Measurements from ENCODE around the gene CYP3A4. TPM values are rescaled to one million over a fixed set of nuclear protein-coding genes. Genes with fewer than 3 reads are reported as not detected.
"Not testable (repeated sequence)": the region's sequence is repeated elsewhere in the genome, so short reads cannot be mapped to it uniquely, and the experiment has no call there.

Gene CYP3A4
- total RNA-seq, 1 experiment from 2014 or later, result not detected

DNA sequence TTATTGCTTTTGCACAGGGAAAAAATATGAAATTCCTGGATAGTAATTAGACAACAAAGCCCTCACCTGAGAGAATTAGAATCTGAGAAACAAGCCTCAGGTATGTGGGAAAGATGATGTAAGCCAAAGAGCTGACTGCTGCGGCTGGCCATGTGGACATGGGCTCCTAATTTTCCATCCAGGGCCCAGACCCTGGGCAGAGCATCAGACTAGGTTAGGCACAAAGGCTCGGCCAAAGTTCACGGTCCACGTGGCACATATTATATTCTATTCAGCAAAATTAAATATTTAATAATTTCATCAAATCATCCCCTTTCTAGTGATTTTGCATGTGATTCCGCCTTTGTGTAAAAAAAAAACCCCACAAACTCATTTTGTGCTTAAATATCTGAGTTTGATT, 5.1 kb downstream of the CYP3A4 start:
- Histone ChIP-seq H3K79me2 (ENCODE audit: insufficient read depth, low read length) (no peaks in the 10 kb centered on the region), H3K27me3 (ENCODE audit: insufficient read depth, low read length) (no peaks in the 10 kb centered on the region), H3K79me1 (ENCODE audit: insufficient read depth, low read depth, low read length, poor library complexity, severe bottlenecking) (no peaks in the 10 kb centered on the region), H2BK120ac (ENCODE audit: low read depth, low read length, poor library complexity, severe bottlenecking) (no peak overlapping the region), H2BK20ac (ENCODE audit: low read depth, low read length, poor library complexity, severe bottlenecking) (no peak overlapping the region), H3K9ac (ENCODE audit: extremely low read depth, insufficient read length, low read length) (no peak overlapping the region), H2AFZ (ENCODE audit: low read length) (no peak overlapping the region), H3K4me2 (ENCODE audit: insufficient read depth, insufficient read length, low read length) (no peak overlapping the region), H4K8ac (replicated peaks; ENCODE audit: insufficient read length, low read depth, low read length) (no peak overlapping the region), H2BK12ac (ENCODE audit: insufficient read length, low read depth, low read length) (no peak overlapping the region), H3K4me1 (ENCODE audit: insufficient read depth, low read length) (no peaks in the 10 kb centered on the region; the same call in 1 of the 2 replicates), H3K14ac (ENCODE audit: insufficient read depth, low read length) (no peak overlapping the region), H3K23me2 (ENCODE audit: insufficient read length, low read depth, low read length, poor library complexity, severe bottlenecking) (no peaks in the 10 kb centered on the region), H3K4ac (ENCODE audit: low read depth, low read length) (no peak overlapping the region), H3T11ph (ENCODE audit: low read length) (no peak overlapping the region), H2AK5ac (ENCODE audit: insufficient read length, low read length) (no peak overlapping the region), H4K20me1 (ENCODE audit: control insufficient read depth, insufficient read depth, insufficient read length) (no peaks in the 10 kb centered on the region), H2BK5ac (ENCODE audit: insufficient read length, low read length) (no peak overlapping the region), H3K9me3 (ENCODE audit: control insufficient read depth, low read depth, low read length) (no peaks in the 10 kb centered on the region), H3K23ac (ENCODE audit: insufficient read length, low read depth, low read length) (no peak overlapping the region), H4K5ac (ENCODE audit: insufficient read length, low read depth, low read length) (no peak overlapping the region), H3K27ac (ENCODE audit: insufficient read length, low read depth, low read length) (no peak overlapping the region), H3K18ac (ENCODE audit: insufficient read length, low read depth, low read length) (no peak overlapping the region), H3K56ac (ENCODE audit: insufficient read length, low read depth, low read length) (no peak overlapping the region), H4K91ac (ENCODE audit: insufficient read length, low read depth, low read length) (no peak overlapping the region), H2BK15ac (ENCODE audit: low read depth, low read length) (no peak overlapping the region)
- no peak overlapping the region; a peak in 1 of 7 replicates for H3K27ac Mint-ChIP-seq
- no peak overlapping the region for H3K4me3 Mint-ChIP-seq
- WGBS (ENCODE audit: extremely low coverage, insufficient read length, low lambda C conversion rate), result no CpG with 5 or more reads among the region's 5 CpGs
- TF ChIP-seq, protein P1, sequence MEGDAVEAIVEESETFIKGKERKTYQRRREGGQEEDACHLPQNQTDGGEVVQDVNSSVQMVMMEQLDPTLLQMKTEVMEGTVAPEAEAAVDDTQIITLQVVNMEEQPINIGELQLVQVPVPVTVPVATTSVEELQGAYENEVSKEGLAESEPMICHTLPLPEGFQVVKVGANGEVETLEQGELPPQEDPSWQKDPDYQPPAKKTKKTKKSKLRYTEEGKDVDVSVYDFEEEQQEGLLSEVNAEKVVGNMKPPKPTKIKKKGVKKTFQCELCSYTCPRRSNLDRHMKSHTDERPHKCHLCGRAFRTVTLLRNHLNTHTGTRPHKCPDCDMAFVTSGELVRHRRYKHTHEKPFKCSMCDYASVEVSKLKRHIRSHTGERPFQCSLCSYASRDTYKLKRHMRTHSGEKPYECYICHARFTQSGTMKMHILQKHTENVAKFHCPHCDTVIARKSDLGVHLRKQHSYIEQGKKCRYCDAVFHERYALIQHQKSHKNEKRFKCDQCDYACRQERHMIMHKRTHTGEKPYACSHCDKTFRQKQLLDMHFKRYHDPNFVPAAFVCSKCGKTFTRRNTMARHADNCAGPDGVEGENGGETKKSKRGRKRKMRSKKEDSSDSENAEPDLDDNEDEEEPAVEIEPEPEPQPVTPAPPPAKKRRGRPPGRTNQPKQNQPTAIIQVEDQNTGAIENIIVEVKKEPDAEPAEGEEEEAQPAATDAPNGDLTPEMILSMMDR (conservative IDR thresholded peaks at IDR 0.05), result no peak
- peaks cover 0 to 5% of the 10 kb centered on the region in 2 experiments; a peak in 2 of 4 replicates for H3K4me1 Mint-ChIP-seq
- no peak for DNase-seq
- peaks cover 13% of the 10 kb centered on the region for H3K27me3 Mint-ChIP-seq (ENCODE audit: low read depth)
- H3K9me3 Mint-ChIP-seq, result peaks cover 0 to 4% of the 10 kb centered on the region in 2 experiments; a peak in 2 of 5 replicates
- H3K36me3 Mint-ChIP-seq (ENCODE audit: insufficient read depth in 1 of 3, low read depth in 3 of 3), result no peaks in the 10 kb centered on the region

GRCh38 chr7:99773395-99773794, 10.6 kb downstream of the CYP3A4 start:
- H4K20me1 ChIP-seq (ENCODE audit: control insufficient read depth, insufficient read depth, insufficient read length); DNase-seq; H3K79me2 ChIP-seq (ENCODE audit: insufficient read depth, low read length); H2AFZ ChIP-seq (ENCODE audit: low read length); H4K5ac ChIP-seq (ENCODE audit: insufficient read length, low read depth, low read length); H2AK5ac ChIP-seq (ENCODE audit: insufficient read length, low read length); H2BK12ac ChIP-seq (ENCODE audit: insufficient read length, low read depth, low read length); H3K9me3 ChIP-seq (ENCODE audit: control insufficient read depth, low read depth, low read length); H3K23me2 ChIP-seq (ENCODE audit: insufficient read length, low read depth, low read length, poor library complexity, severe bottlenecking); H3K4me1 ChIP-seq (ENCODE audit: insufficient read depth, low read length); H3T11ph ChIP-seq (ENCODE audit: low read length); H4K8ac ChIP-seq (replicated peaks; ENCODE audit: insufficient read length, low read depth, low read length); H3K18ac ChIP-seq (ENCODE audit: insufficient read length, low read depth, low read length); H3K56ac ChIP-seq (ENCODE audit: insufficient read length, low read depth, low read length); H3K4me2 ChIP-seq (ENCODE audit: insufficient read depth, insufficient read length, low read length); H3K9me3 Mint-ChIP-seq; H3K9ac ChIP-seq (ENCODE audit: extremely low read depth, insufficient read length, low read length); H3K4ac ChIP-seq (ENCODE audit: low read depth, low read length); H3K27me3 ChIP-seq (ENCODE audit: insufficient read depth, low read length); H2BK20ac ChIP-seq (ENCODE audit: low read depth, low read length, poor library complexity, severe bottlenecking); H2BK15ac ChIP-seq (ENCODE audit: low read depth, low read length); H3K36me3 Mint-ChIP-seq (ENCODE audit: insufficient read depth in 1 of 3, low read depth in 3 of 3); H3K23ac ChIP-seq (ENCODE audit: insufficient read length, low read depth, low read length); H3K27ac Mint-ChIP-seq; H3K27ac ChIP-seq (ENCODE audit: insufficient read length, low read depth, low read length); H3K4me1 Mint-ChIP-seq; H4K91ac ChIP-seq (ENCODE audit: insufficient read length, low read depth, low read length); H3K4me3 Mint-ChIP-seq; H3K14ac ChIP-seq (ENCODE audit: insufficient read depth, low read length); H3K79me1 ChIP-seq (ENCODE audit: insufficient read depth, low read depth, low read length, poor library complexity, severe bottlenecking); H2BK120ac ChIP-seq (ENCODE audit: low read depth, low read length, poor library complexity, severe bottlenecking); H2BK5ac ChIP-seq (ENCODE audit: insufficient read length, low read length): not testable (repeated sequence)
- peaks cover 26% of the 10 kb centered on the region for H3K27me3 Mint-ChIP-seq (ENCODE audit: low read depth)
- WGBS (ENCODE audit: extremely low coverage, insufficient read length, low lambda C conversion rate), result no CpG with 5 or more reads among the region's 1 CpG
